Thyroid gland (tissue), 4 donors: ENCODE data around the gene CDK15. TPM values are rescaled to one million over a fixed set of nuclear protein-coding genes. Genes with fewer than 3 reads are reported as not detected.
A peak's percentile ranks its signal among the peaks of the same experiment; 100 is the strongest.

ENCODE experiments used
- DNase-seq, 2 donors: peaks; one replicate each; pipeline ENCODE4 v3.0.0-alpha.2; 2019
- H3K27ac ChIP-seq, 3 donors: fragments of 200-600 bp; sonication (generic); 1 replicate in 2 of 3; 2 replicates in 1 of 3; pipeline ENCODE4 v1.5.1; 2016 to 2019; ENCODE audit warnings: mild to moderate bottlenecking in 1 of 3, moderate library complexity in 1 of 3
- H3K27me3 ChIP-seq: fragments of 200-600 bp; sonication (generic); one replicate; pipeline ENCODE4 v1.5.1; 2019
- H3K36me3 ChIP-seq, 2 donors: fragments of 200-600 bp; sonication (generic); one replicate each; pipeline ENCODE4 v1.5.1; 2016 to 2019
- H3K4me1 ChIP-seq, 2 donors: fragments of 200-600 bp; sonication (generic); one replicate each; pipeline ENCODE4 v1.5.1; 2017 to 2019
- H3K4me3 ChIP-seq, 3 donors: fragments of 200-600 bp; sonication (generic); replicated peaks in 1 of 3; 1 replicate in 2 of 3; 2 replicates in 1 of 3; pipeline ENCODE4 v1.5.1; 2016; ENCODE audit warnings: mild to moderate bottlenecking in 1 of 3
- H3K9me3 ChIP-seq: fragments of 200-600 bp; sonication (generic); one replicate; pipeline ENCODE4 v1.5.1; 2017
- CTCF ChIP-seq, 6 experiments: fragments of 200-600 bp in 3 of 6; fragments of 450-650 bp in 3 of 6; sonication (generic) in 3 of 6; IDR thresholded peaks; one replicate each; pipeline ENCODE4 v1.5.1; 2016 to 2019; ENCODE audit warnings: antibody characterized with exemption in 6 of 6, mild to moderate bottlenecking in 2 of 6, inconsistent platforms in 1 of 6, moderate library complexity in 1 of 6
- POLR2A ChIP-seq, 2 donors: fragments of 450-650 bp; IDR thresholded peaks; one replicate each; pipeline ENCODE4 v1.6.1; 2017; ENCODE audit warnings: antibody characterized with exemption in 2 of 2, mild to moderate bottlenecking in 2 of 2, moderate library complexity in 1 of 2
- WGBS, 2 donors: methylation state at CpG; one replicate each; pipeline ENCODE4 v1.1.5; 2017; 5-methylcytosine and 5-hydroxymethylcytosine counted together
- intact Hi-C: fragments of 100-400 bp; cut with DNase I; formaldehyde crosslinking; loops from one replicate; pipeline ENCODE4 v1.15.1; 2023
- total RNA-seq, 4 donors: library from RNA; depleted of rRNA; stranded (reverse); fragments of >200 nt; gene quantifications; one replicate each; pipeline ENCODE4 v1.2.3, GENCODE V29; 2016

Gene CDK15
- total RNA-seq, 4 donors from 2014 or later: 1.2 TPM; not detected in 3

GRCh38 chr2:201928363-201928762 lies 122.0 kb downstream of the CDK15 start:
- H3K4me3 ChIP-seq: no peak overlapping the region
- no peaks in the 10 kb centered on the region for H3K4me1 ChIP-seq
- H3K27me3 ChIP-seq: no peaks in the 10 kb centered on the region
- 90 to 96% methylated on average over 8 of the region's 8 CpGs for WGBS, 2 donors
- no peak for DNase-seq
- H3K9me3 ChIP-seq: no peaks in the 10 kb centered on the region
- H3K36me3 ChIP-seq: no peaks in the 10 kb centered on the region
- H3K27ac ChIP-seq: no peak overlapping the region
- TF ChIP-seq CTCF (IDR thresholded peaks at IDR 0.05) (no peak), POLR2A (IDR thresholded peaks at IDR 0.05) (no peak)
- intact Hi-C loops: no loop called here

- no peak for TF ChIP-seq POLR2A (IDR thresholded peaks at IDR 0.05)
- TF ChIP-seq CTCF (IDR thresholded peaks at IDR 0.05): no peak
- WGBS, 2 donors: 86 to 88% methylated on average over 3 of the region's 3 CpGs
- no peaks in the 10 kb centered on the region for H3K27me3 ChIP-seq
- H3K27ac ChIP-seq: no peak overlapping the region
- peak in 1 of 2 donors; percentile 8 for DNase-seq
- no peaks in the 10 kb centered on the region for H3K36me3 ChIP-seq
- no peak overlapping the region for H3K4me3 ChIP-seq
- intact Hi-C loops: no loop called here
- H3K4me1 ChIP-seq: no peaks in the 10 kb centered on the region
- H3K9me3 ChIP-seq: no peaks in the 10 kb centered on the region
These were observed 123.1 kb downstream of the CDK15 start for GRCh38 chr2:201929281-201930026.

- intact Hi-C loops: no loop called here
- Histone ChIP-seq H3K36me3 (no peaks in the 10 kb centered on the region), H3K27ac (no peak overlapping the region), H3K27me3 (no peaks in the 10 kb centered on the region), H3K4me1 (no peaks in the 10 kb centered on the region), H3K9me3 (no peaks in the 10 kb centered on the region), H3K4me3 (no peak overlapping the region)
- DNase-seq: no peak
- 92 to 96% methylated on average over 4 of the region's 4 CpGs for WGBS, 2 donors
- TF ChIP-seq CTCF (IDR thresholded peaks at IDR 0.05) (no peak), POLR2A (IDR thresholded peaks at IDR 0.05) (no peak)
These were observed 123.7 kb downstream of the CDK15 start for GRCh38 chr2:201930043-201930442.

GRCh38 chr2:201930831-201931230 lies 124.5 kb downstream of the CDK15 start:
- no peak overlapping the region for H3K4me3 ChIP-seq
- H3K27ac ChIP-seq: no peak overlapping the region
- no peak for DNase-seq
- intact Hi-C loops: no loop called here
- H3K27me3 ChIP-seq: no peaks in the 10 kb centered on the region
- H3K36me3 ChIP-seq: no peaks in the 10 kb centered on the region
- H3K9me3 ChIP-seq: no peaks in the 10 kb centered on the region
- H3K4me1 ChIP-seq: no peaks in the 10 kb centered on the region
- TF ChIP-seq CTCF (IDR thresholded peaks at IDR 0.05): no peak
- no peak for TF ChIP-seq POLR2A (IDR thresholded peaks at IDR 0.05)

- DNase-seq: no peak
- H3K36me3 ChIP-seq: no peaks in the 10 kb centered on the region
- no peak overlapping the region for H3K27ac ChIP-seq
- intact Hi-C loops: no loop called here
- TF ChIP-seq CTCF (IDR thresholded peaks at IDR 0.05): no peak
- no peak for TF ChIP-seq POLR2A (IDR thresholded peaks at IDR 0.05)
- WGBS, 2 donors: 55 to 75% methylated on average over 2 of the region's 2 CpGs
- no peaks in the 10 kb centered on the region for H3K27me3 ChIP-seq
- H3K4me1 ChIP-seq: no peaks in the 10 kb centered on the region
- no peaks in the 10 kb centered on the region for H3K9me3 ChIP-seq
- no peak overlapping the region for H3K4me3 ChIP-seq
These were observed 125.1 kb downstream of the CDK15 start for GRCh38 chr2:201931475-201931874.
